WERI-Rb-1 (cell line): ENCODE data around the gene C19orf12.

ENCODE experiments used
- DNase-seq: peaks from one replicate; pipeline ENCODE4 v3.0.0-alpha.2; 2020
- H3K27ac ChIP-seq: fragments of 250-450 bp; sonication (Bioruptor Pico); 2 replicates; pipeline ENCODE4 v1.5.1; 2020; ENCODE audit warnings: mild to moderate bottlenecking, moderate library complexity
- H3K27me3 ChIP-seq: fragments of 250-450 bp; sonication (Bioruptor Pico); 2 replicates; pipeline ENCODE4 v1.5.1; 2021; ENCODE audit warnings: mild to moderate bottlenecking, low read depth, moderate library complexity; ENCODE audit not compliant: insufficient read depth, severe bottlenecking
- H3K36me3 ChIP-seq: fragments of 250-450 bp; sonication (Bioruptor Pico); 2 replicates; pipeline ENCODE4 v1.5.1; 2020; ENCODE audit warnings: mild to moderate bottlenecking, moderate library complexity
- H3K4me3 ChIP-seq: 2 replicates; pipeline ENCODE4 v1.5.1; 2011; ENCODE audit warnings: low read depth, mild to moderate bottlenecking, control low read depth, low read length
- H3K9me3 ChIP-seq: fragments of 250-450 bp; sonication (Bioruptor Pico); 2 replicates; pipeline ENCODE4 v1.5.1; 2021; ENCODE audit warnings: mild to moderate bottlenecking, moderate library complexity; ENCODE audit not compliant: severe bottlenecking
- CTCF ChIP-seq: IDR thresholded peaks from 2 replicates; pipeline ENCODE4 v1.5.1; 2011; ENCODE audit warnings: low read depth, mild to moderate bottlenecking, control low read depth, inconsistent platforms, low read length

C19orf12 gene

GRCh38 chr19:29743681-29744080 is 28.6 kb upstream of the C19orf12 start:
- no peak for TF ChIP-seq CTCF
- no peaks in the 10 kb centered on the region for H3K36me3 ChIP-seq
- no peak for DNase-seq
- no peaks in the 10 kb centered on the region for H3K27me3 ChIP-seq
- H3K27ac ChIP-seq: no peak overlapping the region
- no peak overlapping the region for H3K4me3 ChIP-seq
- H3K9me3 ChIP-seq: no peaks in the 10 kb centered on the region

GRCh38 chr19:29741776-29742175 is 26.7 kb upstream of the C19orf12 start:
- no peak overlapping the region for H3K4me3 ChIP-seq
- no peaks in the 10 kb centered on the region for H3K9me3 ChIP-seq
- DNase-seq: no peak
- H3K27ac ChIP-seq: no peak overlapping the region
- H3K27me3 ChIP-seq: no peaks in the 10 kb centered on the region
- no peak for TF ChIP-seq CTCF
- H3K36me3 ChIP-seq: no peaks in the 10 kb centered on the region

- Histone ChIP-seq H3K36me3 (no peaks in the 10 kb centered on the region), H3K4me3 (no peak overlapping the region), H3K27ac (no peak overlapping the region), H3K27me3 (no peaks in the 10 kb centered on the region), H3K9me3 (no peaks in the 10 kb centered on the region)
- no peak for DNase-seq
- TF ChIP-seq CTCF: no peak
These were observed 26.2 kb upstream of the C19orf12 start for GRCh38 chr19:29741226-29741625.

GRCh38 chr19:29737461-29738000 is 22.5 kb upstream of the C19orf12 start:
- DNase-seq: no peak
- no peak overlapping the region for H3K27ac ChIP-seq
- no peaks in the 10 kb centered on the region for H3K9me3 ChIP-seq
- TF ChIP-seq CTCF: no peak
- no peaks in the 10 kb centered on the region for H3K27me3 ChIP-seq
- H3K4me3 ChIP-seq: no peak overlapping the region
- no peaks in the 10 kb centered on the region for H3K36me3 ChIP-seq

GRCh38 chr19:29735829-29736228 is 20.8 kb upstream of the C19orf12 start:
- Histone ChIP-seq H3K4me3 (no peak overlapping the region), H3K36me3 (no peaks in the 10 kb centered on the region), H3K27me3 (no peaks in the 10 kb centered on the region), H3K9me3 (no peaks in the 10 kb centered on the region), H3K27ac (no peak overlapping the region)
- no peak for TF ChIP-seq CTCF
- no peak for DNase-seq

GRCh38 chr19:29731331-29731850 is 16.3 kb upstream of the C19orf12 start:
- H3K27ac ChIP-seq: no peak overlapping the region

More at GRCh38 chr19:29731331-29731850, 16.3 kb upstream of the C19orf12 start:
- no peaks in the 10 kb centered on the region for H3K27me3 ChIP-seq
- no peak overlapping the region for H3K4me3 ChIP-seq
- no peaks in the 10 kb centered on the region for H3K9me3 ChIP-seq
- DNase-seq: no peak
- no peaks in the 10 kb centered on the region for H3K36me3 ChIP-seq
- no peak for TF ChIP-seq CTCF
